Left renal cortex interstitium (tissue), 4 donors: ENCODE measurements around the gene CUEDC1. TPM values are rescaled to one million over a fixed set of nuclear protein-coding genes. Genes with fewer than 3 reads are reported as not detected.
"Not testable (repeated sequence)": the region's sequence is repeated elsewhere in the genome, so short reads cannot be mapped to it uniquely, and the experiment has no call there.

Source experiments
- DNase-seq, 4 donors: peaks; one replicate each; pipeline ENCODE4 v3.0.0-alpha.2; 2013; ENCODE audit warnings: low read depth in 4 of 4, low spot score in 2 of 4, missing footprints in 1 of 4
- polyA plus RNA-seq, 4 donors: library from polyadenylated mRNA; unstranded; fragments of 120-200 nt; gene quantifications; one replicate each; pipeline ENCODE4 v1.2.1, GENCODE V29; 2013; ENCODE audit not compliant: insufficient read length in 4 of 4

The CUEDC1 gene
- polyA plus RNA-seq, 4 donors: 42.9 to 58.7 (median 52.2) TPM

- DNase-seq: no peak
These were observed 7.3 kb upstream of the CUEDC1 start for GRCh38 chr17:57962279-57963148.

- DNase-seq: no peak
These were observed 4.7 kb upstream of the CUEDC1 start for GRCh38 chr17:57959929-57960328.

- not testable (repeated sequence) for DNase-seq
These were observed 3.2 kb upstream of the CUEDC1 start for GRCh38 chr17:57958391-57958790.

DNA sequence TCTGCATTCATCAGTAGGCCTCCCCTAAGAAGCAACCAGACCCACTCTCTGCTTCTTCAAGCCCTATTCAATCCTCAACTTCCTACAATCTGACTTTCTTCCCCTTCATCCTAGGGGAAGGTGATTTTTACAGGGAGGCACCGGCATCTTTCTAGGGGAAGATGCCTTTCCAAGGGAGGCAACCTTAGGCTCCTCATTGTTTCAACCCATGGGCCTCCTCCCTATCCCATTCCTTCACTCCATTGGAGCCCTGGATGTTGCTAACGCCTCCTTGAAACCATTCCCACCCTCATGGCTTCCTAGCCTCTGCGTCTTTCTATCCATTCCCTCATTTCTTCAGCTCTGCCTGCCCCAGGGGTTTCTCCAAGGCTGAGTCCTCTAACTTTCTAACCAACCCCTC is 2.7 kb upstream of the CUEDC1 start:
- DNase-seq: no peak

GRCh38 chr17:57957120-57957850 is 2.1 kb upstream of the CUEDC1 start:
- no peak for DNase-seq

DNA sequence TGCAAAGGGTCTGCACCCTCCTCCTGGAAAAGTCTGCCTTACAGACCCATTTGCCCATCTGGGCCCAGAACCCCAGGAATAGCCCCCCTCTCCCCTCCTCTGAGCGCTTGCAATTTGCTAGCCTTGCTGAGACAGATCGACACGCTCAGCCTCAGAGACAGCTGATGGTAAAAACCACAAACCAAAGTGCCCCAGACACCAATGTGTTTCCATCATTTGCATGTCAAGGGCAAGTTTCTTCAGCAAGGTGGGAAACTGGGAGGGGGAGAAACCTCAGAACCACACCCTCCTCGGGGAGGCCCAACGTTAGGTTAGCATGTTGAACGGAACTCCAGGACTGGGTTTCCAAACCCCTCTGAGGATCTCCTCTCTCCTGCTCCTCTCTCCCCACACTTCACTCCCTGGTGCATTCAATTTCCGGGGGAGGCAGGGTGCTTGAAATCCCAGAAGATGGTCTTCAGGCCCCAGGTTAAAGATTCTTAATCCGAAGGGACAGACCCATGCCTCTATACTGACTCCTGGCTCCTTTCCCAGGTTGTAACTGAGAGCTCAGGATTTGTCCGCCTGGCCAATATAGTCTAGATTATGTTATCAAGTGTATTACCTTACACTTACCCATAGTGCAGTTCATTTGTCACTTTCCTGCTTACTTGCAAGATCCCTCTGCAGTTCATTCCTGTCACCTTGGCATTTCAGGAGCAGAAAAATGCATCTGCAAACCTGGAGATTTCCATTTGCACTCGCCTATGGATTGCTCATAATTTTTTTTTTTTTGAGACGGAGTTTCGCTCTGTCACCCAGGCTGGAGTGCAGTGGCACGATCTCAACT is 1.3 kb upstream of the CUEDC1 start:
- DNase-seq: no peak

- DNase-seq: no peak
These were observed 622 bp downstream of the CUEDC1 start for GRCh38 chr17:57954397-57955182.

- DNase-seq: no peak
These were observed 1.4 kb downstream of the CUEDC1 start for GRCh38 chr17:57953705-57954396.

GRCh38 chr17:57953219-57953618 is 2.0 kb downstream of the CUEDC1 start:
- no peak for DNase-seq

- no peak for DNase-seq
These were observed 5.6 kb downstream of the CUEDC1 start for GRCh38 chr17:57949649-57950048.

- no peak for DNase-seq
These were observed 6.4 kb downstream of the CUEDC1 start for GRCh38 chr17:57948555-57949420.

DNA sequence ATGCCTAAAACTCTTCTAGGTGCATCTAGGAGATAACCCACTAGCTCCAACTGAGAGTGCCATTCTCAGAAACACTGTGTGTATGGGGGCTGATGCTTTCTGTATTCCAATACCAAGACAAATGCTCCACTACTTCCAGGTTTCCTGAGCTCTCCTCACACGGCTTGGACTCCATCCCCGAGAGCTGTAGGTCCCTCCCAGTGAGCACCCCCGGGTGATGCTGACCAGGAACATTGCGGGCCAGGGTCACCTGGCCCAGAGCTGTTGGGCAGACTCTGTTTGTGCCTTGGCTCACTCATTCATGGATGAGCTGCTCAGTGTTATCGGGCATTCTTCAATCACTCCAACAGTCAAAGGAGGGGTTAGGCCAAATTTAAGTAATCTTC is 7.0 kb downstream of the CUEDC1 start:
- DNase-seq: no peak

GRCh38 chr17:57947369-57947768 is 7.8 kb downstream of the CUEDC1 start:
- DNase-seq: no peak

- no peak for DNase-seq
These were observed 8.3 kb downstream of the CUEDC1 start for GRCh38 chr17:57946798-57947358.

DNA sequence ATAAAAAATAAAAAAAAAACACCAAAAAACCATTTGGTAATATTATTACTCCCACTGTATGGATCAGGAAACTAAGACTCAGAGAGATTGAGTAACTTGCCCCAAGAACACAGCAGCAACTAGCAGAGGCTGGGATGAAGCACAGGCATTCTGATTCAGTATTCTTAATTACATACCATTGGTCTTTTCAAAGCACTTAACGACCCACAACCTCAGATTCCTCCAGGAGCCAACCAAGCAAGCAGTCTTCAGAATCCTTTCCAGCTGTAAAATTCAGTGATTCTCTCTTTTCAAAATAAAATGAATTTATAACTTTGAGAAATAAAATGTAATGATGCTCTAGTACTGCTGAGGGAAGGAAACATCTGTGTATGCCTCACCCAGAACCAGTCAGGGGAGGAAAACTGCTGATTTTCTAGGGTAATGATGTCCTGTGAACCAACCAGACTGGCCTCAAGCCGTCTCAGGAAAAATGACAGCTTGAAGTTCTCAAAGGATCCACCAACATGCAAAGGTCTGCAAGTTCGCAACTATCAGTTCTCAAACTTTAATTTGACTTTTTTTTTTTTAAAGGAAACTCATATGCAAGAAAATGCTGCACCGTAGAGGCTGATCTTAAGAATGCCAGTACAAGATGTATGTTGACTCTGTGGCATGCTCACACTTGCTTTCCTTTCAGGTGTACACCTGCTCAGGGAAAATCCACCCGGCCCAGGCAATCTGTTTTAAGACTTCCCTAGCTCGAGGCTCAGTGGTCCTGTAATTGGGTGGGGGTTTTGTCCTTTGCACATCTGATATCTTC is 9.0 kb downstream of the CUEDC1 start:
- no peak for DNase-seq

GRCh38 chr17:57944908-57945307 is 10.3 kb downstream of the CUEDC1 start:
- no peak for DNase-seq

GRCh38 chr17:57943645-57944044 is 11.6 kb downstream of the CUEDC1 start:
- DNase-seq: no peak

- no peak for DNase-seq
These were observed 12.1 kb downstream of the CUEDC1 start for GRCh38 chr17:57943140-57943539.
